Fibroblast of villous mesenchyme (primary cell): Measurements from ENCODE around the gene TMPRSS11B. TPM values are rescaled to one million over a fixed set of nuclear protein-coding genes. Genes with fewer than 3 reads are reported as not detected.

Experiments
- DNase-seq: peaks from one replicate; pipeline ENCODE4 v3.0.0-alpha.2; 2010; ENCODE audit warnings: low read depth
- H3K4me3 ChIP-seq: 2 replicates; pipeline ENCODE4 v1.5.1; 2011; ENCODE audit warnings: low read depth, mild to moderate bottlenecking, low read length
- total RNA-seq: library from RNA; depleted of rRNA; stranded (reverse); fragments of >200 nt; gene quantifications from 2 replicates; pipeline ENCODE4 v1.2.3, GENCODE V29; 2012
- TF ChIP-seq, protein P1 (sequence below): IDR thresholded peaks from 2 replicates; pipeline ENCODE4 v1.5.1; 2012; ENCODE audit warnings: low read depth, mild to moderate bottlenecking, low read length; ENCODE audit not compliant: insufficient read depth

Gene TMPRSS11B
- total RNA-seq, 1 donor = not detected

DNA sequence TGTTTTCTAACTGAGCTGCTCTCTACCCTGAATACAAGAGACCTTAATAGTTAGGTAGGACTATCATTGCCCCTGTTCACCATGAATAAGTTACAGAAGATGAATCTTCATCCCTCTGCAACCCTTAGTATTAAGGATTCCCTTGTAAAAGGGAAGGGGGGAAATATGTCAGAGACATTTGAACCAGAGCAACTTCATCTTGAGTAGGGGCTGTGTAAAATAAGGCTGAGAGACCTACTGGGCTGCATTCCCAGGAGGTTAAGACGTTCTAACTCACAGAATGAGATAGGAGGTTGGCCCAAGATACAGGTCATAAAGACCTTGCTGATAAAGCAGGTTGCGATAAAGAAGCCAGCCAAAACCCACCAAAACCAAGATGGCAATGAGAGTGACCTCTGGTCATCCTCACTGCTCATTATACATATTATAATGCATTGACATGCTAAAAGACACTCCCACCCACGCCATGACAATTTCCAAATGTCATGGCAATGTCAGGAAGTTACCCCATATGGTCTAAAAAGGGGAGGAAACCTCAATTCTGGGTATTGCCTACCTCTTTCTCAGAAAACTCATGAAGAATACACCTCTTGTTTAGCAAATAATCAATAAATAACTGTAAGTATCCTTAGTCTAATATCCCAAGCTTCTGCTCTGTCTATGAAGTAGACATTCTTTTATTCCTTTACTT lies 19.5 kb upstream of the TMPRSS11B start:
- TF ChIP-seq, protein P1, sequence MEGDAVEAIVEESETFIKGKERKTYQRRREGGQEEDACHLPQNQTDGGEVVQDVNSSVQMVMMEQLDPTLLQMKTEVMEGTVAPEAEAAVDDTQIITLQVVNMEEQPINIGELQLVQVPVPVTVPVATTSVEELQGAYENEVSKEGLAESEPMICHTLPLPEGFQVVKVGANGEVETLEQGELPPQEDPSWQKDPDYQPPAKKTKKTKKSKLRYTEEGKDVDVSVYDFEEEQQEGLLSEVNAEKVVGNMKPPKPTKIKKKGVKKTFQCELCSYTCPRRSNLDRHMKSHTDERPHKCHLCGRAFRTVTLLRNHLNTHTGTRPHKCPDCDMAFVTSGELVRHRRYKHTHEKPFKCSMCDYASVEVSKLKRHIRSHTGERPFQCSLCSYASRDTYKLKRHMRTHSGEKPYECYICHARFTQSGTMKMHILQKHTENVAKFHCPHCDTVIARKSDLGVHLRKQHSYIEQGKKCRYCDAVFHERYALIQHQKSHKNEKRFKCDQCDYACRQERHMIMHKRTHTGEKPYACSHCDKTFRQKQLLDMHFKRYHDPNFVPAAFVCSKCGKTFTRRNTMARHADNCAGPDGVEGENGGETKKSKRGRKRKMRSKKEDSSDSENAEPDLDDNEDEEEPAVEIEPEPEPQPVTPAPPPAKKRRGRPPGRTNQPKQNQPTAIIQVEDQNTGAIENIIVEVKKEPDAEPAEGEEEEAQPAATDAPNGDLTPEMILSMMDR = no peak
- DNase-seq = no peak
- no peak overlapping the region for H3K4me3 ChIP-seq

DNA sequence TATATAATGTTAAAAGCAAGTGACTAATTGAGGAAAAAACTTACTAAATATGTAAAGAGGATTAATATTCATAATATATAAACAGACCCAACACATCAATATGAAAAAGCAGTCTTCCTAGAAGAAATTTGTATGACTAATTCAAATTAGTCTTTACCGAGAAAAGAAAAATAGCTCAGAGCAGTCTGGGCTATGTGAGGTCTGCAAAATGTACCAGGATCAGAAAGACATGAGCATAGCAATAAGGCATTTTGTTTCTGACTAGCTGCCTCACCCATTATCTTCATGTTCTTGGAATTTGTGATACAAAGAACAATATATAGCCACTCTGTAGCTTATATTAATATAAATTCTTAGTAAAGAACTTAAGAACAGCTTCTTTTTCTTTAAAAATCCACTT lies 13.7 kb upstream of the TMPRSS11B start:
- DNase-seq = no peak
- TF ChIP-seq, protein P1 = no peak

DNA sequence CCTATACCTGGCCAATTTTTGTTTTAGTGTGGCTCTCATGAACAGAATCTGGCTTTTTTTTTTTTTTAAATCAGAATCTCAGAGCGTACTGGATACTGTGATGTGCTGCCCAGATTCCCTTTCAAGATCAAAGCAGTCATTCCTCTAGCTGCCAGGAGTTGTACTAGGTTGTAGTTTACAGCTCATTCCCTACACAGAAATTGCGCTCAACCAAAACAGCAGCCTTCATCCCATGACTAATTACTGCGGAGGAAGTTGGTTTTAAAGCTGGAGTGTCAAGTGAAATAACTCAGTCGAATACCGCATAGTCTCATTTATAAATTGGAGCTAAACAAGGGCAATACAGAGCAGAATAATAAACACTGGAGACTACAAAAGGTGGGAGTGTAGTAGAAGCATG lies 12.2 kb upstream of the TMPRSS11B start:
- TF ChIP-seq, protein P1 = no peak
- no peak overlapping the region for H3K4me3 ChIP-seq
- DNase-seq = no peak

More for the DNA sequence above, 13.7 kb upstream of the TMPRSS11B start:
- H3K4me3 ChIP-seq = no peak overlapping the region

DNA sequence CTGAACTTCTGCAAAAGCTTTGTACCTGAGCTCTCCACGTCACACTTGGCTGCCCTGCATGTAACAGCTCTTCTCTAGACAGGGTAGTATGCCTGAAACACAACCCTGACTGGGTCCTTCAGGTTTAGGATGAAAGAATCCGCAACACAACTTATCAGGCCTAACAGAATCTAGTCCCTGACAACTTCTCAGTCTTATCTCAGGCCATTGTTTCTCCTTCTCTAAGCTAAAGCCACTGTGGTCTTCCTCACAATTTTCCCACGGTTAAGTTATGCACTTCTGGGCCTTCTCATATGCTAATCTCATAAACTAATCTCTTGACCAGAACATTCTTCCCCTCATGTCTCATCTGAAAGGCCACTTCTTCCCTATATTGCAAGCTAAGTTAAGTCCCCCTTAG lies 10.8 kb upstream of the TMPRSS11B start:
- TF ChIP-seq, protein P1 = no peak
- no peak overlapping the region for H3K4me3 ChIP-seq
- DNase-seq = peak; percentile 48

DNA sequence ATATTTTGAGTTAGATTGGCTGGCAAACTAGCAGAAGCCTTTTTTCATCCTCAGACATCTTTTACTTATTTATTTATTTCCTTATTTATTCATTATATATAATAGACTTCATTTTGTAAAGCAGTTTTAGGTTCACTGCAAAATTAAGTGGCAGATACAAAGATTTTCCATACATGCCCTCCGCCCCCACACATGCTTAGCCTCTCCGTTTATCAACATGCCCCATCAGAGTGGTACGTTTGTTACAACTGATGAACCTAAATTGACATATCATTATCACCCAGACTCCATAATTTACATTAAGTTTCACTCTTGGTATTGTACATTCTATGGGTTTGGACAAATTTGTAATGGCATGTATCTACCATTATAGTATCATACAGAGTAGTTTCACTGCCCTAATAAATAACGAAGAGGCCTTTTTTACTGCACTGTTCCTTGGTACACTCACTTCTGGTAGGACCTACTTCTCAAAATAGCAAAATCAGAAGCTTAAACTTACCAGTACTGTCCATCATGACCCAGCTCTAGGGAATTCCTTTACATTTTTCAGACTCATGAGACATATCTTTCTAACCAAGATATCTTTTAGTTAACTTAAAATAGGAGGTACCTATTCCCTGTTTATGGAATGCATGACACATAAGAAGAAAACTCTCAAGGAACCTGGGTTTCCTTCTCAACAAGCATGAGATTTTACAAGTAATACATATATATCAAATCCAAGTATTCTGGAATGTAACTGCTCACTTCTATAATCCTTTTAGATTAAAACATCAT lies 4.8 kb upstream of the TMPRSS11B start:
- DNase-seq = no peak
- TF ChIP-seq, protein P1 = no peak
- H3K4me3 ChIP-seq = no peak overlapping the region

DNA sequence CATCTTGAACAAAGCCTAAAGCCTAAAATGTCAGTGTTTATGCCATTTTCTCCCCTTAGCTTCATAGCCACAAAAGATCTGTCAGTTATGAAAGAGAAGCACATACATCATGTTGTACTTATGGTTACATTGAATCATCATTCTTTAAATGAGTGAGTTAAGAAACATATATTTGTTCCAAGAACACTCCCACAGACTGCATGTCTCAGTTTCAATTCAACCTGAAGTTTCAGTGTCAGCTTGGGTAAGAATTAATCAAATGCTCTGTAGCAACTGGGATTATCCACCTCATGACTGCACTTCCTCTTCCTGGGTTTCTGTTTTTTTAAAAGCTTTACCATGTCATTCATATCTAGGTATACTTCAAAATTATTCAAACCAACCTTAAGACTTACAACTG lies 3.9 kb upstream of the TMPRSS11B start:
- no peak overlapping the region for H3K4me3 ChIP-seq
- TF ChIP-seq, protein P1 = no peak
- DNase-seq = no peak
